ENCODE results near the gene ASPRV1. TPM values are rescaled to one million over a fixed set of nuclear protein-coding genes. Genes with fewer than 3 reads are reported as not detected.

Gene ASPRV1
- total RNA-seq, 1 donor from 2014 or later, result 4.3 TPM

- H3K4me1 ChIP-seq, result no peaks in the 10 kb centered on the region
- no peak overlapping the region for H3K4me3 ChIP-seq
- no peak overlapping the region for H3K27ac ChIP-seq
- no peak for DNase-seq (ENCODE audit: low spot score in 2 of 2)
- no peaks in the 10 kb centered on the region for H3K27me3 ChIP-seq
- H3K9me3 ChIP-seq, result no peaks in the 10 kb centered on the region
- TF ChIP-seq, protein P1, sequence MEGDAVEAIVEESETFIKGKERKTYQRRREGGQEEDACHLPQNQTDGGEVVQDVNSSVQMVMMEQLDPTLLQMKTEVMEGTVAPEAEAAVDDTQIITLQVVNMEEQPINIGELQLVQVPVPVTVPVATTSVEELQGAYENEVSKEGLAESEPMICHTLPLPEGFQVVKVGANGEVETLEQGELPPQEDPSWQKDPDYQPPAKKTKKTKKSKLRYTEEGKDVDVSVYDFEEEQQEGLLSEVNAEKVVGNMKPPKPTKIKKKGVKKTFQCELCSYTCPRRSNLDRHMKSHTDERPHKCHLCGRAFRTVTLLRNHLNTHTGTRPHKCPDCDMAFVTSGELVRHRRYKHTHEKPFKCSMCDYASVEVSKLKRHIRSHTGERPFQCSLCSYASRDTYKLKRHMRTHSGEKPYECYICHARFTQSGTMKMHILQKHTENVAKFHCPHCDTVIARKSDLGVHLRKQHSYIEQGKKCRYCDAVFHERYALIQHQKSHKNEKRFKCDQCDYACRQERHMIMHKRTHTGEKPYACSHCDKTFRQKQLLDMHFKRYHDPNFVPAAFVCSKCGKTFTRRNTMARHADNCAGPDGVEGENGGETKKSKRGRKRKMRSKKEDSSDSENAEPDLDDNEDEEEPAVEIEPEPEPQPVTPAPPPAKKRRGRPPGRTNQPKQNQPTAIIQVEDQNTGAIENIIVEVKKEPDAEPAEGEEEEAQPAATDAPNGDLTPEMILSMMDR (IDR thresholded peaks at IDR 0.05), result no peak
- intact Hi-C loops (cut with DNase I), result no loop called here
- peaks cover 25 to 45% of the 10 kb centered on the region in 2 donors for H3K36me3 ChIP-seq
These were observed 17.4 kb downstream of the ASPRV1 start for GRCh38 chr2:69943843-69944525.

DNA sequence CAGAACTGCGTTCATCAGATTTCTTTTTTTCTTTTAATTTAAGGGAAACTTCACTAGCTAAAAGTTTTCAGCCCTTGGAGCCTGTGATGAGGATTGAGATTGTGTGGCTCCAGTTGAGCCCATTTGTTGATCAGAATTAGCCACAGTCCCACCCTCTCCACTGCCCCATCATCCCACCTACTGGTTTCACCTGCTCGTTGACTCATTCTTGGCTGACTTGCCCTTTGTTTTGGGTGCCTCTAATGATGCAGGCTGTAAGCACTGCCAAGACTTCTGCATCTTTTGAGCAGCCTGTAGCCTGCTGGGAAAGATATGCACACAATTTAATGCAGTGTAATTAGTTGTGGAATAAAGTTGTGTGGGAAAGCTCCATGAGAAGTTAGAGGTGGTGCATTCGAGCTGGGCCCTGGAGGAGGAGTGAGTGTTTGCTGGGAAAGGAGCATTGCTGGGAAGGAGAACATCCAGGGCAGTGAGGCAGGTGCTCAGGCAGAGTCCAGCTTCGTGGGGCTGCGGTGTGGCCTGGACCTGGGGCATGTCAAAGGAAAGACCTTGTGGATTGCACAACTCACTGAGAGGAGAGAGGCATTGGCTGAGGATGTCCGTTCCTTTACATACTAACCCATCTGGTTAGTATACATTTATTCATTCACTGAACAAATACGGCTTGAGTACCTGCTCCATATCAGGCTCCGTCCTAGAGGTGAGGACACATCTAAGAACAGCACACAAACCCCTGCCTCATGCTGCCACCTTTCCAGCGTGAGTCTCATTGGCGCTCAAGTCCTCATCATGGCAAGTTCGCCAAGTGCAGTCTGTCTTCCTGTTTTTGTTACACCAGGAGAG lies 18.2 kb downstream of the ASPRV1 start:
- H3K9me3 ChIP-seq, result no peaks in the 10 kb centered on the region
- H3K4me1 ChIP-seq, result no peaks in the 10 kb centered on the region
- TF ChIP-seq, protein P1 (IDR thresholded peaks at IDR 0.05), result no peak
- intact Hi-C loops (cut with DNase I), result no loop called here
- H3K27me3 ChIP-seq, result no peaks in the 10 kb centered on the region
- no peak for DNase-seq (ENCODE audit: low spot score in 2 of 2)
- H3K27ac ChIP-seq, result no peak overlapping the region
- H3K4me3 ChIP-seq, result no peak overlapping the region
- H3K36me3 ChIP-seq, result peaks cover 33 to 53% of the 10 kb centered on the region in 2 donors

DNA sequence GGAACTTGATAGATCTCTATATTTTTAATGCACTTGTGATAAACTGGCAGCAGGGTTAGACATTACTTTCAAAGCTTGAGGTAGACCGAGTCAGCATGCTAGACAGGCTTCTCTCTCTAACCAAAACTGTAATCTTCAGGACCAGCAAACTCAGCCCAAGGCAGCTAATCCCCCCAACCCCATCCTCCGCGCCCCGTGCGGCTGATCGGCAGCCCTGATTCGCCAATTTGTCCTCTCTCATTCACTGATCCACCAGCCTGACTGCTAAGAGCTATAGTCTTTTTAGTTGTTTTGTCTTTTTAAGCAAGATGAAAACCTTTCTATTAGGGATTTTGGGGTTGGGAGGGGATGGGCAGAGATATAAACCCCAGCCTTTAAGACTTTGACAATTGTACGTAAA lies 20.7 kb downstream of the ASPRV1 start:
- Histone ChIP-seq H3K27me3 (no peaks in the 10 kb centered on the region), H3K36me3 (peaks cover 58 to 77% of the 10 kb centered on the region in 2 donors), H3K4me1 (no peaks in the 10 kb centered on the region), H3K9me3 (no peaks in the 10 kb centered on the region), H3K27ac (no peak overlapping the region), H3K4me3 (no peak overlapping the region)
- DNase-seq (ENCODE audit: low spot score in 2 of 2), result no peak
- TF ChIP-seq, protein P1 (IDR thresholded peaks at IDR 0.05), result no peak
- intact Hi-C loops (cut with DNase I), result no loop called here

- intact Hi-C loops (cut with DNase I), result no loop called here
- Histone ChIP-seq H3K27ac (no peak overlapping the region), H3K27me3 (no peaks in the 10 kb centered on the region), H3K36me3 (peaks cover 64 to 84% of the 10 kb centered on the region in 2 donors), H3K9me3 (no peaks in the 10 kb centered on the region), H3K4me1 (peaks cover 0 to 4% of the 10 kb centered on the region in 2 donors), H3K4me3 (no peak overlapping the region)
- DNase-seq (ENCODE audit: low spot score in 2 of 2), result no peak
- TF ChIP-seq, protein P1 (IDR thresholded peaks at IDR 0.05), result no peak
These were observed 21.7 kb downstream of the ASPRV1 start for GRCh38 chr2:69939722-69940121.

DNA sequence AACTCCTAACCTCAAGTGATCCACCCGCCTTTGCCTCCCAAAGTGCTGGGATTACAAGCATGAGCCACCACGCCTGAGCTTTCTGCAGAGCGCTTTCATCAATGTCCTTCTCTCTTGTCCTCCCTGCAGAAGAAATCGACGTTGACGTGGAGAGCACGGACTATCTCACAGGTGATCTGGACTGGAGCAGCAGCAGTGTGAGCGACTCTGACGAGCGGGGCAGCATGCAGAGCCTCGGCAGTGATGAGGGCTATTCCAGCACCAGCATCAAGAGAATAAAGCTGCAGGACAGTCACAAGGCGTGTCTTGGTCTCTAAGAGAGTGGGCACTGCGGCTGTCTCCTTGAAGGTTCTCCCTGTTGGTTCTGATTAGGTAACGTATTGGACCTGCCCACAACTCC lies 23.5 kb downstream of the ASPRV1 start:
- Histone ChIP-seq H3K4me3 (no peak overlapping the region), H3K27ac (no peak overlapping the region), H3K4me1 (peaks cover 4 to 20% of the 10 kb centered on the region in 2 donors), H3K36me3 (peaks cover 57 to 73% of the 10 kb centered on the region in 2 donors), H3K27me3 (no peaks in the 10 kb centered on the region), H3K9me3 (no peaks in the 10 kb centered on the region)
- no peak for DNase-seq (ENCODE audit: low spot score in 2 of 2)
- TF ChIP-seq, protein P1 (IDR thresholded peaks at IDR 0.05), result no peak
- intact Hi-C loops (cut with DNase I), result no loop called here

All from ascending aorta (tissue), 2 donors.